HG02571 (cell line): ENCODE data around the gene UBR2.
"Not testable (repeated sequence)": the region's sequence is repeated elsewhere in the genome, so short reads cannot be mapped to it uniquely, and the experiment has no call there.

Source experiments
- ATAC-seq: cut with Tn5 transposase; IDR thresholded peaks from one replicate; pipeline ENCODE4 v1.9.1; 2021; ENCODE audit warnings: mild to moderate bottlenecking, moderate library complexity; ENCODE audit not compliant: unreplicated experiment

Gene UBR2

GRCh38 chr6:42615518-42615917, 51.7 kb downstream of the UBR2 start:
- ATAC-seq: no peak

GRCh38 chr6:42616716-42617115, 52.9 kb downstream of the UBR2 start:
- no peak for ATAC-seq

DNA sequence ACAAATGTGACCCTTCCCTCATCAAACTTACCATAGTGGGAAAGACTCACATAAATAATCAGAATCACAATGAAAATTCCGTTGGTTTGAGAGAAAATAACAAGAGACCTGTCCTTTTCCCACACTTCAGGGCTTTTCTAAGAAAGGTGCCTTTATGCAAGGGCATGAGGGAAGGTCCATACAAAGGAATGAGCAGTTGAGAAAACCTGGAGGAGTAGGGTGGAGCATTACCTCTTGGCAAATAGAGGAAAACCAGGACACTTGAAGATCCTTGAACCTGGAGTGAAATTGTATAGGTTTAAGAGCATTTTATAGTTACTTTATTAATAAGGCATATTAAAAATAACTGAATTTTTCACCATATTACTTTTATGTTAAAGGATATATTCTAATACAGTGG, 54.3 kb downstream of the UBR2 start:
- no peak for ATAC-seq

DNA sequence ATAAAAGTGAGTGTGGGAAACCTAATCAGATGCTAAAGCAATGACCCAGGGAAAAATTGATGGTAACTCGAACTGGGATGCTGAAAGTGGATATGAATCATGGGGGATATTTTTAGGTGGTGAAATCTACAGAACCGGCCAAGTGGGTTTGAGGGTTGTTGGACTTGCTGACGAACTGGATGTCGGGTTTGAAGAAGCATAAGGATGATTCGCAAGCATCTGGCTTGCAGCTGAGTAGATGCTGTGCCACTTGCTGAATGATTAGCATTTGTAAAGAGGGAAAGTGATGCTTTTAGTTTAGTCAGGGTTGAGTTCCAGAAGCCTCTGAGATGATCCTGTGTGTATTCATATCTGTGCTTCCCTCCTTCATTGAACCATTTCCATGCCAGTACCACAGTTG, 54.9 kb downstream of the UBR2 start:
- ATAC-seq: no peak

GRCh38 chr6:42619963-42620362, 56.1 kb downstream of the UBR2 start:
- ATAC-seq: no peak

GRCh38 chr6:42624601-42625000, 60.8 kb downstream of the UBR2 start:
- no peak for ATAC-seq

DNA sequence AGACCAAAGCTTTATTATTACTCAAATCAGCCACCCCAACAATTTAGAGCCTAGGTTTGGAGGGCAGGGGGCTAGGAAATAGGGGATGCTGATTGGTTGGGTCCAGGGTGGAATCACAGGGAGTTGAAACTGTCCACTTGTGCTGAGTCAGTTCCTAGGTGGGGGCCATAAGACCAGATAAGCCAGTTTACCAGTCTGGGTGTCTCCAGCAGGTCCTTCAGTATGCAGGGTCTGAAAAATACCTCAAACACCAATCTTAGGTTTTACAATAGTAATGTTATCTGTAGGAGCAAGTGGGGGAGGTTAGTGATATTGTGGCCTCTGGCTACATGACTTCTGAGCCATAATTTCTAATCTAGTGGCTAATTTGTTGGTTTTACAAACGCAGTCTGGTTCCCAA, 63.2 kb downstream of the UBR2 start:
- ATAC-seq: no peak

DNA sequence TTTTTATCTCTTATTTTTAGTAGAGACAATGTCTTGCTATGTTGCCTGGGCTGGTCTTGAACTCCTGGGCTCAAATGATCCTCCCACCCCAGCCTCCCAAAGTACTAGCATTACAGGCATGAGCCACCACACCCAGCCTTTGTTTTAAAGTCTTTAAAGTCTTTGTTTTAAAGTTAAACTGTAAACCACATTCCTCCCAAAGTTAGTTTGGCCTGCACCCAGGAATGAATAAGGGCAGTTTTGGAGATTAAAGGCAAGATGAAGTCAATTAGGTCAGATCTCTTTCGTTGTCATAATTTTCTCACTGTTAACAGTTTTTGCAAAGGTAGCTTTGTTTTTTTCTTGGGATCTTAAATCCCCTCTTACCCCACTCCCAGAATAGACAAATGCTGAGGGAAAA, 63.8 kb downstream of the UBR2 start:
- ATAC-seq: no peak

DNA sequence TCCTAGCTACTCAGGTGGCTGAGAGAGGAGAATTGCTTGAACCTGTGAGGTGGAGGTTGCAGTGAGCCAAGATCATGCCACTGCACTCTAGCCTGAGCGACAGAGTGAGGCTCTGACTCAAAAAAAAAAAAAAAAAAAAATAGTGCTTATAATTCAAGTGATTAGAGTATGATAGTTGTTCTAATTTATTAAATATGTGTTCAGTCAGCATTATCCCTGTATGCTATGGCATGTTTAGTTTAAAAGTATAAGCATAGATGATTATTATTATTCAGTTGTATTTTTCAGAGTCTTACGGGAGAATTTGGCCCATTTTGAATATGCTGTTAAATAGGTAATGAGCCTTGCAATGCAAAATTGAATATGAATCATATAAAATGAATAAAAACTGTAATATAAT, 64.8 kb downstream of the UBR2 start:
- no peak for ATAC-seq

- no peak for ATAC-seq
These were observed 66.0 kb downstream of the UBR2 start for GRCh38 chr6:42629845-42630244.

DNA sequence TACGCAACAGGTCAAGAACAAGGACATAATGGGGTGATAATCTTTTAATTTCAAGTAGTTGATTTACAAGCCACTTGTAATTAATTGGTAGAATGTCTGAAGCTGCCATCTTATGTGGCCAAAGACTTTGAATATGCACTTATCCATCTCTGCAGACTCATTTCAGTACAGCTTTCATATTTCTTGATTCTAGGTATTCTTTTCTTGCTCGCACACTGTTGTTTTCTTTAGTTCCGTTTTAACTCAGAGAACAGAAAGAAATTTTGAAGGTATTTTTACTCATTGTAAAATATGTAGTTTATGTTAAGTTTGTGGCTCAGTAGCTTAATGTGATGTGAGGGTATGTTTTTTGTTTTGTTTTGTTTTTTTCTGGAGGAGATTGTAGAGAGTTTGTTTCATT, 73.9 kb downstream of the UBR2 start:
- no peak for ATAC-seq

DNA sequence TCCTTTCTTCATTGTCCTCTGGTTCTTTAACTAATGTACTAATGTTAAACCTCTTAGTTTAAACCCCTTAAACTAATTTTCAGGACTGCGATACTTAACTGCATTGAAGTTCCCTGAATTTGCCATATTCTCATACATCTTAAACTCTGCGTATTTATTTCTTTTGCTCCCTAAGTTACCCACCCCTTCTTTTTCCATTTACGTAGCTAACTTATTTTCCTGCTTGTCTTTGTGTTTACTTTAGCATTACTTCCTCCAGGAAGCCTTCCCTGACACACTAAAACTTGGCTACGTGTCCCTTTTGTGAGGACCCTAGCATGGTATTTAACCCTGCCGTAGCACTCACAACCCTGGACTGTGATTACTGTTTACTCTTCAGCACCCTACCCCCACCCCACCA, 79.0 kb downstream of the UBR2 start:
- no peak for ATAC-seq

- no peak for ATAC-seq
These were observed 80.4 kb downstream of the UBR2 start for GRCh38 chr6:42644211-42644610.

GRCh38 chr6:42652024-42652746, 88.4 kb downstream of the UBR2 start:
- no peak for ATAC-seq

- no peak for ATAC-seq
These were observed 90.0 kb downstream of the UBR2 start for GRCh38 chr6:42653851-42654250.

- ATAC-seq: no peak
These were observed 96.0 kb downstream of the UBR2 start for GRCh38 chr6:42659806-42660205.

GRCh38 chr6:42661540-42662153, 97.8 kb downstream of the UBR2 start:
- no peak for ATAC-seq

GRCh38 chr6:42664718-42665117, 100.9 kb downstream of the UBR2 start:
- ATAC-seq: no peak

GRCh38 chr6:42674368-42674767, 110.5 kb downstream of the UBR2 start:
- ATAC-seq: not testable (repeated sequence)

DNA sequence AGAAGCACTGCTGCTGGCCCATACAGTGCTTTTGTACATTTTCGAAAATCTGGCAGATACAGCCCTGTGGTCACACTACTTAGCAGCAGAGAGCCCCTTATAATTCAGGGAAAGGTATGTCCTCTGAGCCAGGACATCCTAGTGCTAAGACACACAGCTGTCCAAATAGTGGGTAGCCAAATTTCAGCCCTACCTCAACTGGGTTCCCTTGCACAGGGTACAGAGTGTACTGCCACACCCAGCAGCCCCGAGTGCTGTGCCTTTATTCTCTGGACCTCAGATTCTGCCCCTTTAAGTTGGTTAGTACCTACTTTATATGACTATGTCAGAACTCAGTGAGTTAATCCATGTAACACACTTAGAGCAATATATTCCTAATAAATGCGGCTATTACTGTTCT, 111.0 kb downstream of the UBR2 start:
- no peak for ATAC-seq

DNA sequence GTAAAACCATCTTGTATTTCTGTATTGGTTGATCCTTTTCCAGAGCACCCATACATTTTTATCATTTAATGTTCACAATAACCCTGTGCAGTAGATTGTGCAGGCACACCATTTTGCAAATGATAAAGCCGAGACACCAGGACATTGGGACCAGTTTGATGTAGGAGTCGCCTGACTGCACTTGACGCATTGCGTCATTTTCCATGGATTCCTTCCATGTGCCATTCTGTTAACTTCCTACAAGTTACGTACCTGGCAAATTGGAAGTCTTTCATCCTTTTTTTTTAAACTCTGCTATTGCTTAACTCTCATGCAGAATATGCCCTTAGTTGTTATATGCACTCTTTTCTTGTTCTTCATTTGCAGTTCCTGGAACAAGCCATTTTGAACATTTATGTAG, 115.5 kb downstream of the UBR2 start:
- ATAC-seq: no peak

- no peak for ATAC-seq
These were observed 124.5 kb downstream of the UBR2 start for GRCh38 chr6:42688281-42688680.

GRCh38 chr6:42689371-42689770, 125.5 kb downstream of the UBR2 start:
- ATAC-seq: no peak
